ENCODE data around the gene ADNP.

ADNP gene

GRCh38 chr20:50870561-50871161 is 60.6 kb downstream of the ADNP start:
- no peak for DNase-seq

- no peak for DNase-seq
Measured at GRCh38 chr20:50868509-50869495, 62.4 kb downstream of the ADNP start.

- DNase-seq: no peak
Measured at GRCh38 chr20:50867805-50868204, 63.4 kb downstream of the ADNP start.

- no peak for DNase-seq
Measured at GRCh38 chr20:50866831-50867230, 64.4 kb downstream of the ADNP start.

- no peak for DNase-seq
Measured at GRCh38 chr20:50866036-50866685, 65.1 kb downstream of the ADNP start.

GRCh38 chr20:50865591-50865990 is 65.6 kb downstream of the ADNP start:
- DNase-seq: no peak

- DNase-seq: no peak
Measured at GRCh38 chr20:50865114-50865513, 66.1 kb downstream of the ADNP start.

GRCh38 chr20:50862546-50862945 is 68.7 kb downstream of the ADNP start:
- no peak for DNase-seq

GRCh38 chr20:50861012-50861411 is 70.2 kb downstream of the ADNP start:
- no peak for DNase-seq

GRCh38 chr20:50859161-50859560 is 72.1 kb downstream of the ADNP start:
- DNase-seq: no peak

- no peak for DNase-seq
Measured at GRCh38 chr20:50858525-50858924, 72.7 kb downstream of the ADNP start.

- no peak for DNase-seq
Measured at GRCh38 chr20:50857348-50857747, 73.9 kb downstream of the ADNP start.

- no peak for DNase-seq
Measured at GRCh38 chr20:50856475-50857041, 74.7 kb downstream of the ADNP start.

GRCh38 chr20:50855498-50856474 is 75.5 kb downstream of the ADNP start:
- no peak for DNase-seq

GRCh38 chr20:50854506-50855249 is 76.6 kb downstream of the ADNP start:
- DNase-seq: no peak

- no peak for DNase-seq
Measured at GRCh38 chr20:50852085-50852484, 79.2 kb downstream of the ADNP start.

- no peak for DNase-seq
Measured at GRCh38 chr20:50850721-50851286, 80.4 kb downstream of the ADNP start.

GRCh38 chr20:50848846-50849673 is 82.2 kb downstream of the ADNP start:
- DNase-seq: no peak

- DNase-seq: no peak
Measured at GRCh38 chr20:50848341-50848808, 82.9 kb downstream of the ADNP start.

Data from NCI-H526 treated with DMSO at 0.1 percent for 48 hours (cell line).